Activated naive CD8-positive, alpha-beta T cell treated with anti-CD3 and anti-CD28 coated beads, Interleukin-2, amount 10 ng/mL, durations not matched to agents 7 days and 5 days (primary cell): ENCODE results near the gene MAML3. TPM values are rescaled to one million over a fixed set of nuclear protein-coding genes. Genes with fewer than 3 reads are reported as not detected.

ENCODE experiments used
- ATAC-seq: fragments of 150-1000 bp; cut with Tn5 transposase; one replicate; pipeline ENCODE4 v1.10.0; 2021; ENCODE audit warnings: low read depth, moderate library complexity
- POLR2A ChIA-PET: fragments of 350-600 bp; sonication (Branson Sonifier 250); formaldehyde crosslinking; loops from one replicate; lab custom pipeline; 2021; ENCODE audit warnings: antibody characterized with exemption; lab: Charles Lee
- DNase-seq: peaks from one replicate; pipeline ENCODE4 v3.0.0; 2021
- H3K27ac Mint-ChIP-seq: one replicate; pipeline ENCODE4 v1.8.0; 2022; ENCODE audit warnings: mild to moderate bottlenecking, mixed read lengths
- H3K27me3 Mint-ChIP-seq: one replicate; pipeline ENCODE4 v1.8.0; 2022; ENCODE audit warnings: mild to moderate bottlenecking, moderate library complexity, mixed read lengths
- H3K36me3 Mint-ChIP-seq: one replicate; pipeline ENCODE4 v1.8.0; 2021; ENCODE audit warnings: mild to moderate bottlenecking, mixed read lengths
- H3K4me1 Mint-ChIP-seq: one replicate; pipeline ENCODE4 v1.8.0; 2021; ENCODE audit warnings: mixed read lengths
- H3K4me3 Mint-ChIP-seq: one replicate; pipeline ENCODE4 v1.8.0; 2022; ENCODE audit warnings: mild to moderate bottlenecking, moderate library complexity, mixed read lengths
- H3K9me3 Mint-ChIP-seq: one replicate; pipeline ENCODE4 v1.8.0; 2021; ENCODE audit warnings: mixed read lengths
- total RNA-seq, 2 experiments: library from RNA; stranded (reverse); gene quantifications; one replicate each; pipeline ENCODE4 v1.2.3, GENCODE V29; 2021

The MAML3 gene
- total RNA-seq, 2 experiments from 2014 or later: 4.6 to 4.7 TPM

DNA sequence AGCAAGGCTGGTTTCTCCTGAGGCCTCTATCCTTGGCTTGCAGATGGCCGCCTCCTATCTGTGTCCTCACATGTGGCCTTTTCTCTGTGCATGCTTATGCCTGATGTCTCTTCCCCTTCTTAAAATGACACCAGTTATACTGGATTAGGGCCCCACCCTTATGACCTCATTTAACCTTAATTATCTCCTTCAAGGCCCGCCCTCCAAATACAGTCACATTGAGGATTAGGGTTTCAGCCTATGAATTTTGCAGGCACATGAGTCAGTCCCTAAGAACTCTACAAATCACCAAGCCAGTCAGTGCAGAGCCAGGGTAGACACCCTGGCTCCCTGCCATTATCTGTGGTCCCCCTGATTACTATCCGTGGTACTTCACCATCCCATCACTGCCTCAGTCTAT, 51.6 kb downstream of the MAML3 start:
- Mint-ChIP-seq H3K9me3 (no peaks in the 10 kb centered on the region), H3K27me3 (no peaks in the 10 kb centered on the region), H3K4me3 (peak overlapping the region; percentile 16), H3K4me1 (peaks cover 52% of the 10 kb centered on the region), H3K36me3 (peaks cover 12% of the 10 kb centered on the region), H3K27ac (peak overlapping the region; percentile 65)
- ATAC-seq: no peak
- POLR2A ChIA-PET: interaction anchor here (0.6 to 1.2 kb wide), 2 partner anchors 7 to 21 kb away, joined by 4 read pairs; no protein-coding TSS in a partner anchor
- no peak for DNase-seq

- peaks cover 11% of the 10 kb centered on the region for H3K36me3 Mint-ChIP-seq
- ATAC-seq (no peak), DNase-seq (no peak)
- no peaks in the 10 kb centered on the region for H3K9me3 Mint-ChIP-seq
- no peaks in the 10 kb centered on the region for H3K27me3 Mint-ChIP-seq
- POLR2A ChIA-PET: interaction anchor here (0.9 kb wide), 1 partner anchor 31 kb away, joined by 4 read pairs; no protein-coding TSS in a partner anchor
- H3K4me1 Mint-ChIP-seq: peaks cover 64% of the 10 kb centered on the region
- no peak overlapping the region for H3K27ac Mint-ChIP-seq
- H3K4me3 Mint-ChIP-seq: no peak overlapping the region
These were observed 53.2 kb downstream of the MAML3 start for GRCh38 chr4:140100771-140101170.

DNA sequence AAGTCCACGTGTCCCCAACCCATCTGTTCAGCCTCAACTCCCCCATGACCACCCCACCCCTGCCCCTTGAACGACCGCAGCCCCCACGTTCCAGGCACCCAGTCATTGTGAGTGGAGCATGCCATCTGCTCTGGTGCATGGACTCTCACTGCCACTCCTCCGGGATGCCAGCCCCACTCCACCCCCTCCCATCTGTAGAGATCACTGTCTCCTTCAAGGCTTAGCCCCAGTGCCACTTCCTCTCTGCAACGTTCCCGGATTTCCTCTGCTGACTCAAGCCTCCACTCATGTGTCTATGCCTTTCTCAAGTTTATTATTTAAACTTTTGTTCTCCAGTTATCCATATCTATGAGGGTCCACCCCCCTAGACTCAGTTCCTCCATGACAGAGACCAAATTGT, 54.0 kb downstream of the MAML3 start:
- Mint-ChIP-seq H3K4me3 (peak overlapping the region; percentile 25), H3K9me3 (no peaks in the 10 kb centered on the region), H3K4me1 (peaks cover 68% of the 10 kb centered on the region), H3K27ac (peak overlapping the region; percentile 42), H3K27me3 (no peaks in the 10 kb centered on the region), H3K36me3 (peaks cover 9% of the 10 kb centered on the region)
- ATAC-seq: no peak
- POLR2A ChIA-PET: no interaction called here
- no peak for DNase-seq

- POLR2A ChIA-PET: interaction anchor here (0.6 to 1.3 kb wide), 2 partner anchors 26 to 50 kb away, joined by 3 to 5 read pairs; no protein-coding TSS in a partner anchor
- Mint-ChIP-seq H3K9me3 (no peaks in the 10 kb centered on the region), H3K27ac (no peak overlapping the region), H3K27me3 (no peaks in the 10 kb centered on the region), H3K4me3 (no peak overlapping the region), H3K4me1 (peaks cover 76% of the 10 kb centered on the region), H3K36me3 (peaks cover 8% of the 10 kb centered on the region)
- no peak for ATAC-seq
- no peak for DNase-seq
These were observed 55.4 kb downstream of the MAML3 start for GRCh38 chr4:140098455-140099160.

GRCh38 chr4:140097572-140097971, 56.4 kb downstream of the MAML3 start:
- no peak for DNase-seq
- H3K9me3 Mint-ChIP-seq: no peaks in the 10 kb centered on the region
- ATAC-seq: no peak
- H3K27me3 Mint-ChIP-seq: no peaks in the 10 kb centered on the region
- no peak overlapping the region for H3K4me3 Mint-ChIP-seq
- peaks cover 4% of the 10 kb centered on the region for H3K36me3 Mint-ChIP-seq
- no peak overlapping the region for H3K27ac Mint-ChIP-seq
- peaks cover 72% of the 10 kb centered on the region for H3K4me1 Mint-ChIP-seq
- POLR2A ChIA-PET: interaction anchor here (0.6 to 1.3 kb wide), 4 partner anchors 26 to 56 kb away, joined by 3 to 4 read pairs (median 3); no protein-coding TSS in a partner anchor

DNA sequence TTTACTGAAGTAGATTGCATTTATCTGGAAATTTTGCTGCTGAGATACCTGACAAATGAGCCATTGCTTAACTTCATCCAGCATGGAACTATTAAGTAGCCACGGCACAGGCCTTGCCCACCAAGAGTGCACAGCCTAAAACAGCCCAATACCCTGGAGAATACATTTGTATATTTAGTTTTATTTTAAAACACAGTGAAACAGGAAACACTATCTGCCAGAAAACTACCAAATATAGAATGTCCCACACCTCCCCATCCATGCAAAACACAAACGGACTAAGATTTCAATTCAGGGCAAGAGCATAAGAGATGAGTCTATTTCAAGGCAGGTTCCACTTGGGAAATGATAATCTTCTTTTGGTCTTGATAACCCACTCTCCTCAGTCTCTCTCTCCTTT, 57.1 kb downstream of the MAML3 start:
- Mint-ChIP-seq H3K36me3 (peaks cover 2% of the 10 kb centered on the region), H3K4me1 (peaks cover 75% of the 10 kb centered on the region), H3K4me3 (peak overlapping the region; percentile 87), H3K9me3 (no peaks in the 10 kb centered on the region), H3K27me3 (no peaks in the 10 kb centered on the region), H3K27ac (peak overlapping the region; percentile 96)
- ATAC-seq: no peak
- POLR2A ChIA-PET: interaction anchor here (0.6 to 1.9 kb wide), 5 partner anchors 11 to 57 kb away, joined by 3 to 6 read pairs (median 3); no protein-coding TSS in a partner anchor
- no peak for DNase-seq

DNA sequence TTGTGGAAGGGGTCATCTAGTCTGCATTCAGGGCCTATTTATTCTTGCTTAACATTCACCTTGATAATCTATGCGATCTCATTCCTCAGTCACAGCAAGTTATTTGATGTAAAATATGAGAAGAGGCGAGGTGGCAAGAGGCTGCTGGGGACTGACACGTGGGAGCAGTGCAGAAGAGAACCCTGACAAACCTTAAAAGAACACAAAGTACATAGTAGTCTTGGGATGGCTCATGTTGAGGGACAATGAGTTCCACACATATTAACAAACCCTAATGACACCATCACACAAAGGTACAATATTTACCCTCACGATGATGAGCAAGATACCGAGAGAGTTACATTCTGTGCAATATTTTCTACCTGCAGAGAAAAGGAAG, 57.5 kb downstream of the MAML3 start:
- Mint-ChIP-seq H3K4me1 (peaks cover 75% of the 10 kb centered on the region), H3K4me3 (peak overlapping the region; percentile 87), H3K27me3 (no peaks in the 10 kb centered on the region), H3K9me3 (no peaks in the 10 kb centered on the region), H3K36me3 (peaks cover 2% of the 10 kb centered on the region), H3K27ac (peak overlapping the region; percentile 96)
- DNase-seq (no peak), ATAC-seq (no peak)
- POLR2A ChIA-PET: interaction anchor here (1.2 to 4.2 kb wide), 12 partner anchors 12 to 55 kb away, joined by 3 to 59 read pairs (median 8); partner anchors contain the start of gene MAML3

DNA sequence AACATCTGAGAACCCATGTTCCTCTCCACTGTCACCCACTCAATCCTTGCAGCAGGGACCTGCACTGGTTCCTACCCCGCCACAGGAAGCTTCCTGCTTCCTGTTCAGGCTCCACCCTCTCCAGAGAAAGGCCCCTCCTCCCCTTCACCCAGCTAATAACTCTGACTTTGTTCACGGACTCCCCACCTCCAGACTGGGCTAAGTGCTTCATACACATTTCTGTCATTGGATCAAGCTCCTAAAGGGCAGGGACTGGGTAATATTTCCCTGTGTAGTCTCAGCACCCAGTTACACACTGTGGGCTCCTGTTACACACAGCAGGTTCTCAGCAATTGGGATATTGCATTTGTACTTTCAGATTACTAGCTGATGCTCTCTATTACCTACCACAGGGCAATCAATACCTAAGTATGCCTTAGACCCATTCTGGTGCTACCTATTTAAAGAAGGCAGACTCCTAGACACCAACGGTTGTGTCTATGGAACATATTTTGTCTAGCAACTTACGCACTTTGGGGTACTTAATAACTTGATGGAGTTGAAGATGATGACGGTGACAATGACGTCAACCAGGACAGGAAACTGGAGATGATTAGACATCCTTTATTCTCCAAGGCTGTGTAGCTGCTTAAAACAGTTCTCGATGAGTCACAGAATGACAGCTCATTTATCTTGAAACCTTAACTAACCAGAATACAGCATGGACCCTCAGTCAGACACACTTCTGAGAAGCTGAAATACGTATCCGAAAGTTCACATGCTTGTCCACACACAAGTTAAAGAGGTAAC, 58.1 kb downstream of the MAML3 start:
- Mint-ChIP-seq H3K9me3 (no peaks in the 10 kb centered on the region), H3K27ac (peak overlapping the region; percentile 96), H3K4me3 (peak overlapping the region; percentile 87), H3K27me3 (no peaks in the 10 kb centered on the region), H3K36me3 (peaks cover 2% of the 10 kb centered on the region), H3K4me1 (peaks cover 78% of the 10 kb centered on the region)
- peak; percentile 71 for ATAC-seq
- POLR2A ChIA-PET: interaction anchor here (0.6 to 4.2 kb wide), 18 partner anchors 7 to 55 kb away, joined by 3 to 59 read pairs (median 6); partner anchors contain the start of gene MAML3
- DNase-seq: peak; percentile 68

DNA sequence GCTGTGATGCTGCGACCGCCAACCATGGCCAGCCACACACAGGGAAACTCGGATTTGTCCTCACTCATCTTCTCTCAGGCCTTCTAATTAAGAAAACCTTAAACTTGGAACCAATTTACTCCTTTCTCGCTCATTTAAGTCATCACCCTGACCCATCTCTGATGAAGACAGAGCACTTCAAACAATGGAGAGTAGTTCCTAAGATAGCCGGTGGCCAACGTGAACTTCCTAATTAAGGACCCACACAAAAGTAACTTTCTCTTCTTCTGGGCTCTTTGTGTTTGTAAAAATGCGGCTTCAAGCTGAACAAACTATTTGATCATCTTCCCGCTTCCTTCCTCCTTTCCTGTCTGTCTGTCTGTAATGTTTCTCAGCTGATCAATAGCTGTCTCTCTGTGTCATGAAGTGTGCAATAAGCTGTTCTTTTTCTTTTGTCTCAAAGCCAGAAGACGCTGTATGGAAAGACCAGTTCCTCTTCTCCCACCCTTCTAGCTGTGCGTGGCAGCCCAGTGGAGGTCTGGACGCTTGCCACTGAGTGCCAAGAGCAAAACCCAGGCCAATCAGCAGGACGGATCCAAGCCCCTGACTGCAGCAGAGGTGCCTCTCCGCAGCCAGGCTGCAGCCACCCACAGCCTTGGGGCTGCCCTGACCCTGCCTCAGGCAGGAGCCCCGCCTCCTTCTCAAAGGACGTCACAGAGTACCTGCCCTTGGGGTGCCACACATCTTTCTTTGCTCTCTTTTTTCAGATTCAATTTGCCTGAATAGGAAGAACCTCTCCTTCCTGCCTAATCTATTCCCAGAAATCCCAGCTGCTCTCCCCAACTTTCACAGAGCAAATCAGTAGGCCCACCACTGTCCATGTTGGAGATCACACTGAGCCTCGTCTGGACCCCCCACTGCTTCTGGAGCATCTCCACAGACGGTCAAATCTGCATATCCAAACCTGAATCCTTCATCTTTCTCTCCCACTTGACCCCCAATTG, 59.3 kb downstream of the MAML3 start:
- ATAC-seq (peak; percentile 74), DNase-seq (peak; percentile 75)
- Mint-ChIP-seq H3K27me3 (no peaks in the 10 kb centered on the region), H3K36me3 (peaks cover 2% of the 10 kb centered on the region), H3K4me1 (peaks cover 72% of the 10 kb centered on the region), H3K27ac (peak overlapping the region; percentile 96), H3K9me3 (no peaks in the 10 kb centered on the region), H3K4me3 (peak overlapping the region; percentile 87)
- POLR2A ChIA-PET: interaction anchor here (0.5 to 4.2 kb wide), 20 partner anchors 8 to 535 kb away, joined by 3 to 59 read pairs (median 6); partner anchors contain the start of gene MAML3

GRCh38 chr4:140092094-140092851, 61.7 kb downstream of the MAML3 start:
- DNase-seq (no peak), ATAC-seq (no peak)
- peaks cover 2% of the 10 kb centered on the region for H3K9me3 Mint-ChIP-seq
- peaks cover 2% of the 10 kb centered on the region for H3K27me3 Mint-ChIP-seq
- H3K36me3 Mint-ChIP-seq: peaks cover 3% of the 10 kb centered on the region
- peak overlapping the region; percentile 52 for H3K27ac Mint-ChIP-seq
- peak overlapping the region; percentile 54 for H3K4me3 Mint-ChIP-seq
- H3K4me1 Mint-ChIP-seq: peaks cover 56% of the 10 kb centered on the region
- POLR2A ChIA-PET: interaction anchor here (0.6 to 4.2 kb wide), 3 partner anchors 30 to 147 kb away, joined by 3 to 26 read pairs (median 4); no protein-coding TSS in a partner anchor

DNA sequence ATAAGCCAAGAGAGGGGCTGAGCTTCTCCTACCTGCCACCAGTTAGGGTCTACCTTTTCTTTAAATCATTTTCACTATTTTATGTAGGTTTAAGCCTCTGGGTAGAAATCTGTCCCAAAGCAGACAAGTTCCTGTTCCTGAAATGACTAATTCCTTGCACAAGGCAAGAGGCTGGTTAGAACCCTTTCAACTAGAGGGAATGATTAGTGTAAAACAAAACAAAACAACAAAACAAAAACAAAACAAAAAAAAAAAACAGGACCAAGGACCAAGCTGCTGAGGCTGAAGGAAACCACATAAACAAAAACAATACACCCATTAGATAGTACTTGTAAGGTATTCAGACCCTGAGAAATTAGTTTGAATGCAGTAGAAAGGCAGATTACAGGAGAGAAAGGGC, 62.7 kb downstream of the MAML3 start:
- Mint-ChIP-seq H3K27me3 (peaks cover 2% of the 10 kb centered on the region), H3K4me3 (no peak overlapping the region), H3K27ac (no peak overlapping the region), H3K36me3 (peaks cover 2% of the 10 kb centered on the region), H3K4me1 (peaks cover 46% of the 10 kb centered on the region), H3K9me3 (peaks cover 2% of the 10 kb centered on the region)
- ATAC-seq (no peak), DNase-seq (no peak)
- POLR2A ChIA-PET: no interaction called here
